Right lobe of liver (tissue), 6 donors: ENCODE measurements around the gene LIN28B. TPM values are rescaled to one million over a fixed set of nuclear protein-coding genes. Genes with fewer than 3 reads are reported as not detected.
"Not testable (repeated sequence)": the region's sequence is repeated elsewhere in the genome, so short reads cannot be mapped to it uniquely, and the experiment has no call there.

ENCODE experiments used
- ATAC-seq, 4 donors: fragments of 200-7000 bp; cut with Tn5 transposase; one replicate each; pipeline ENCODE4 v1.9.1; 2020; ENCODE audit warnings: mild to moderate bottlenecking in 4 of 4, moderate library complexity in 4 of 4
- DNase-seq, 3 donors: peaks; one replicate each; pipeline ENCODE4 v3.0.0-alpha.2; 2020
- H3K27ac ChIP-seq, 3 donors: fragments of 200-600 bp; one replicate each; pipeline ENCODE4 v1.8.0; 2022
- H3K27me3 ChIP-seq, 2 donors: fragments of 200-600 bp; one replicate each; pipeline ENCODE4 v1.8.0; 2022
- H3K36me3 ChIP-seq, 4 donors: fragments of 200-600 bp; sonication (generic) in 1 of 4; one replicate each; pipeline versions ENCODE4 v1.5.1 to v1.8.0; 2017 to 2022; ENCODE audit warnings: control low read depth in 1 of 4
- H3K4me1 ChIP-seq, 4 donors: fragments of 200-600 bp; sonication (generic) in 1 of 4; one replicate each; pipeline versions ENCODE4 v1.5.1 to v1.8.0; 2017 to 2022; ENCODE audit warnings: control low read depth in 1 of 4
- H3K4me3 ChIP-seq, 3 donors: fragments of 200-600 bp; one replicate each; pipeline ENCODE4 v1.8.0; 2022
- H3K9me3 ChIP-seq, 4 donors: fragments of 200-600 bp; sonication (generic) in 1 of 4; one replicate each; pipeline versions ENCODE4 v1.5.1 to v1.8.0; 2017 to 2022; ENCODE audit warnings: control low read depth in 1 of 4
- POLR2A ChIP-seq: fragments of 450-650 bp; IDR thresholded peaks from one replicate; pipeline ENCODE4 v1.6.1; 2017; ENCODE audit warnings: antibody characterized with exemption, mild to moderate bottlenecking
- WGBS: methylation state at CpG from one replicate; pipeline ENCODE4 v1.1.6; 2018; ENCODE audit warnings: low coverage, low lambda C conversion rate; ENCODE audit not compliant: insufficient coverage; ENCODE audit errors: missing lambda C conversion rate; 5-methylcytosine and 5-hydroxymethylcytosine counted together
- intact Hi-C, 2 donors: fragments of 100-400 bp; cut with DNase I; formaldehyde crosslinking; loops; one replicate each; pipeline versions ENCODE4 v1.11.2 to v1.14.1; 2022
- total RNA-seq, 6 experiments: library from RNA; depleted of rRNA in 2 of 6; stranded (reverse); fragments of >200 nt in 2 of 6; fragmentation: NEBNext Ultra II Directional in 3 of 6; extraction: Animal tissue kit (Norgen Biotek cat#: 25700) in 3 of 6; gene quantifications; one replicate each; pipeline versions ENCODE4 v1.1.0 to v1.2.4, GENCODE V29; 2016 to 2023
- TF ChIP-seq, protein P1 (sequence below), 4 donors: fragments of 200-600 bp in 3 of 4; fragments of 450-650 bp in 1 of 4; IDR thresholded peaks; one replicate each; pipeline versions ENCODE4 v1.5.1 to v1.8.0; 2016 to 2022; ENCODE audit warnings: antibody characterized with exemption in 4 of 4, mild to moderate bottlenecking in 2 of 4
- donor health status: DM: no; HTN: yes; CAD: no.
- donor health status: DM: no; HTN: no; CAD: no.
- donor health status: DM: no; HTN: no; CAD: no.
- donor health status: DM: no; HTN: yes; CAD: no.
- donor health status: DM: no; HTN: yes; CAD: no.

Gene LIN28B
- total RNA-seq, 6 experiments from 2014 or later, result not detected

- TF ChIP-seq, protein P1, sequence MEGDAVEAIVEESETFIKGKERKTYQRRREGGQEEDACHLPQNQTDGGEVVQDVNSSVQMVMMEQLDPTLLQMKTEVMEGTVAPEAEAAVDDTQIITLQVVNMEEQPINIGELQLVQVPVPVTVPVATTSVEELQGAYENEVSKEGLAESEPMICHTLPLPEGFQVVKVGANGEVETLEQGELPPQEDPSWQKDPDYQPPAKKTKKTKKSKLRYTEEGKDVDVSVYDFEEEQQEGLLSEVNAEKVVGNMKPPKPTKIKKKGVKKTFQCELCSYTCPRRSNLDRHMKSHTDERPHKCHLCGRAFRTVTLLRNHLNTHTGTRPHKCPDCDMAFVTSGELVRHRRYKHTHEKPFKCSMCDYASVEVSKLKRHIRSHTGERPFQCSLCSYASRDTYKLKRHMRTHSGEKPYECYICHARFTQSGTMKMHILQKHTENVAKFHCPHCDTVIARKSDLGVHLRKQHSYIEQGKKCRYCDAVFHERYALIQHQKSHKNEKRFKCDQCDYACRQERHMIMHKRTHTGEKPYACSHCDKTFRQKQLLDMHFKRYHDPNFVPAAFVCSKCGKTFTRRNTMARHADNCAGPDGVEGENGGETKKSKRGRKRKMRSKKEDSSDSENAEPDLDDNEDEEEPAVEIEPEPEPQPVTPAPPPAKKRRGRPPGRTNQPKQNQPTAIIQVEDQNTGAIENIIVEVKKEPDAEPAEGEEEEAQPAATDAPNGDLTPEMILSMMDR (IDR thresholded peaks at IDR 0.05), result no peak
- no peak for TF ChIP-seq POLR2A
- WGBS, result 53% methylated on average over 4 of the region's 4 CpGs
- H3K9me3 ChIP-seq, result no peaks in the 10 kb centered on the region
- no peak overlapping the region for H3K27ac ChIP-seq
- no peak overlapping the region for H3K4me3 ChIP-seq
- no peaks in the 10 kb centered on the region for H3K4me1 ChIP-seq
- H3K27me3 ChIP-seq, result no peaks in the 10 kb centered on the region
- intact Hi-C loops, result no loop called here
- ATAC-seq (no peak), DNase-seq (no peak)
- no peaks in the 10 kb centered on the region for H3K36me3 ChIP-seq
Observed at GRCh38 chr6:104983776-104984175, 26.9 kb downstream of the LIN28B start.

DNA sequence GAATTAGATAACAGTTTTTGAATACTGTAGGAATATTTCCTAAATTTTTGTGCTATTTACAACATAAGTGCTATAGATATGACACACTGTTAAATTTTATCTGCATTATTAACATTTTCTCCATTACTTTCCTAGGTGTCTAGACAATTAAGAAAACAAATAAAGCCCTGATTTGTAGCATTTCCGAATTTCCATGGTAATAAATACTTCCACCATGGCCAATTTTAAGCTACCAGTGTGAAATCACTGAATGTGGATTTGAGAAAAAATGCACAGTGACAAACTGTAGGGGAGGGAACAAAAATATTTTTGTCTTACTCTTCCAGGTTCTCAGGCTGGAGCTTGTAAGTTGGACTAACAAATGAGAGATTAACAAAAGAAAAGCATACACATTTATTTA is 27.9 kb downstream of the LIN28B start:
- WGBS, result 29% methylated on average over 1 of the region's 1 CpG
- Histone ChIP-seq H3K27me3 (no peaks in the 10 kb centered on the region), H3K36me3 (no peaks in the 10 kb centered on the region), H3K4me3 (no peak overlapping the region), H3K9me3 (no peaks in the 10 kb centered on the region), H3K4me1 (no peaks in the 10 kb centered on the region), H3K27ac (no peak overlapping the region)
- no peak for TF ChIP-seq POLR2A
- TF ChIP-seq, protein P1 (IDR thresholded peaks at IDR 0.05), result no peak
- DNase-seq (no peak), ATAC-seq (no peak)
- intact Hi-C loops, result no loop called here

GRCh38 chr6:104985875-104986274 is 29.0 kb downstream of the LIN28B start:
- 64% methylated on average over 3 of the region's 4 CpGs for WGBS
- ATAC-seq, intact Hi-C loops: not testable (repeated sequence)

GRCh38 chr6:104986625-104987024 is 29.7 kb downstream of the LIN28B start:
- no peak for DNase-seq
- Histone ChIP-seq H3K36me3 (no peaks in the 10 kb centered on the region), H3K27ac (no peak overlapping the region), H3K4me1 (no peaks in the 10 kb centered on the region), H3K27me3 (no peaks in the 10 kb centered on the region), H3K4me3 (no peak overlapping the region), H3K9me3 (no peaks in the 10 kb centered on the region)
- TF ChIP-seq, protein P1 (IDR thresholded peaks at IDR 0.05), result no peak
- TF ChIP-seq POLR2A, result no peak
- ATAC-seq, result no peak
- 44% methylated on average over 3 of the region's 3 CpGs for WGBS
- intact Hi-C loops, result no loop called here

More at GRCh38 chr6:104985875-104986274, 29.0 kb downstream of the LIN28B start:
- not testable (repeated sequence) for DNase-seq, H3K4me1 ChIP-seq, H3K4me3 ChIP-seq, H3K9me3 ChIP-seq, H3K27ac ChIP-seq, H3K36me3 ChIP-seq, H3K27me3 ChIP-seq

DNA sequence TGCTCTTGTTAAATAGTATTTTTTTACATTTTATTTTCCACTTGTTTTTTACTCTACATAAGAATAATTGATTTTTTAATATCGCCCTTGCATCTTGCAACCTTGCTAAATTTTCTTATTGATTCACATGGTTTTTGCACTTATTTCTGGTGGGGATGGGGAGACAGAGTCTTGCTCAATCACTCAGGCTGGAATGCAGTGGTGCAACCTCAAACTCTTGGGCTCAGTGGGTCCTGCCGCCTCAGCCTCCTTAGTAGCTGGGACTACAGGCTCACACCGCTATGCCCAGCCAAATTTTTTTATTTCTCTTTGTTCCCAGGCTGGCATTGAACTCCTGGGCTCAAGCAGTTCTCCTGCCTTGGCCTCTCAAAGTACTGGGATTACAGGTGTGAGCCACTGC is 30.3 kb downstream of the LIN28B start:
- no peak overlapping the region for H3K4me3 ChIP-seq
- no peak for ATAC-seq
- no peaks in the 10 kb centered on the region for H3K36me3 ChIP-seq
- no peaks in the 10 kb centered on the region for H3K4me1 ChIP-seq
- H3K27ac ChIP-seq, result no peak overlapping the region
- 54% methylated on average over 3 of the region's 3 CpGs for WGBS
- TF ChIP-seq, protein P1 (IDR thresholded peaks at IDR 0.05), result no peak
- TF ChIP-seq POLR2A, result no peak
- intact Hi-C loops, result no loop called here
- no peak for DNase-seq
- H3K9me3 ChIP-seq, result no peaks in the 10 kb centered on the region
- no peaks in the 10 kb centered on the region for H3K27me3 ChIP-seq
